ENCODE results near the gene NSUN3.
"Not testable (repeated sequence)": the region's sequence is repeated elsewhere in the genome, so short reads cannot be mapped to it uniquely, and the experiment has no call there.

Gene NSUN3

GRCh38 chr3:94062513-94063404, at the start of gene NSUN3, which contains the start of gene DHFR2:
Gene NSUN3 (plus strand): TSS chr3:94063061. CDS start chr3:94063127, 66 bp downstream.
Gene DHFR2 (minus strand): TSS chr3:94062916. CDS start chr3:94061511, 1,405 bp downstream.
- DNase-seq: peak; percentile 92

GRCh38 chr3:94015025-94015424, 47.8 kb upstream of the NSUN3 start:
- no peak for DNase-seq

GRCh38 chr3:94019659-94020058, 43.2 kb upstream of the NSUN3 start:
- DNase-seq: no peak

- no peak for DNase-seq
These were observed 42.6 kb upstream of the NSUN3 start for GRCh38 chr3:94020293-94020692.

GRCh38 chr3:94024385-94024784, 38.5 kb upstream of the NSUN3 start:
- DNase-seq: no peak

- no peak for DNase-seq
These were observed 36.2 kb upstream of the NSUN3 start for GRCh38 chr3:94026623-94027022.

GRCh38 chr3:94028093-94028837, 34.6 kb upstream of the NSUN3 start, which contains the start of gene STX19:
Gene STX19 (minus strand): TSS chr3:94028597. CDS start chr3:94015269, 13,328 bp downstream.
- DNase-seq: no peak

GRCh38 chr3:94036909-94037507, 25.9 kb upstream of the NSUN3 start:
- DNase-seq: no peak

GRCh38 chr3:94043285-94043684, 19.6 kb upstream of the NSUN3 start:
- no peak for DNase-seq

- DNase-seq: not testable (repeated sequence)
These were observed 18.5 kb upstream of the NSUN3 start for GRCh38 chr3:94044100-94044936.

GRCh38 chr3:94046533-94046932, 16.3 kb upstream of the NSUN3 start:
- DNase-seq: no peak

- DNase-seq: no peak
These were observed 13.6 kb upstream of the NSUN3 start for GRCh38 chr3:94049267-94049666.

GRCh38 chr3:94050546-94050945, 12.3 kb upstream of the NSUN3 start:
- no peak for DNase-seq

- no peak for DNase-seq
These were observed 1.6 kb upstream of the NSUN3 start for GRCh38 chr3:94061297-94061696.

GRCh38 chr3:94063496-94064119, 747 bp downstream of the NSUN3 start:
- DNase-seq: no peak

GRCh38 chr3:94064243-94064860, 1.5 kb downstream of the NSUN3 start:
- DNase-seq: no peak

GRCh38 chr3:94065122-94065521, 2.3 kb downstream of the NSUN3 start:
- DNase-seq: no peak

GRCh38 chr3:94065819-94066480, 3.1 kb downstream of the NSUN3 start:
- DNase-seq: no peak

GRCh38 chr3:94066506-94067500, 3.9 kb downstream of the NSUN3 start:
- DNase-seq: no peak

Measured in NCI-H524 treated with DMSO at 0.1 percent for 48 hours (cell line).